HCT116 (cell line): ENCODE measurements around the gene SF3B6. TPM values are rescaled to one million over a fixed set of nuclear protein-coding genes. Genes with fewer than 3 reads are reported as not detected.
"Not testable (repeated sequence)": the region's sequence is repeated elsewhere in the genome, so short reads cannot be mapped to it uniquely, and the experiment has no call there.

Experiments used
- ATAC-seq: fragments of 200-7000 bp; cut with Tn5 transposase; 2 replicates; pipeline ENCODE4 v1.9.1; 2020; ENCODE audit warnings: mild to moderate bottlenecking, moderate library complexity
- BruUV-seq: library from RNA; stranded (reverse); fragments of 400-500 nt; replicated peaks from 2 replicates; lab custom pipeline; 2021; lab: Mats Ljungman, UMichigan
- CTCF ChIA-PET: fragments of 300-600 bp; sonication (Branson Sonifier 250); formaldehyde crosslinking; loops from one replicate; lab custom pipeline; 2021; ENCODE audit warnings: antibody characterized with exemption; lab: Charles Lee
- POLR2A ChIA-PET: fragments of 300-600, 350-600 bp; sonication (Branson Sonifier 250); formaldehyde crosslinking; loops from one replicate; lab custom pipeline; 2021; ENCODE audit warnings: antibody characterized with exemption; lab: Charles Lee
- RAD21 ChIA-PET, 2 experiments: fragments of 300-600 bp; sonication (Branson Sonifier 250); formaldehyde crosslinking; loops; one replicate each; lab custom pipeline; 2023; ENCODE audit warnings: low total read pairs in 2 of 2; ENCODE audit not compliant: uncharacterized antibody in 2 of 2, unreplicated experiment in 2 of 2, low non-redundant PET in 1 of 2; lab: Charles Lee
- DNase-seq: peaks from one replicate; pipeline ENCODE4 v3.0.0-alpha.2; 2010; ENCODE audit warnings: low read depth, low spot score
- H2AFZ ChIP-seq: fragments of 200-600 bp; shearing (Covaris generic), sonication (generic); 2 replicates; pipeline ENCODE4 v1.6.1; 2017; ENCODE audit warnings: low read depth, mixed run types, mixed read lengths, antibody characterized with exemption, low read length; ENCODE audit not compliant: poor library complexity, severe bottlenecking
- H3K27ac ChIP-seq: 2 replicates; pipeline ENCODE4 v1.5.1; 2012; ENCODE audit warnings: low read depth, low read length
- H3K27me3 ChIP-seq: fragments of 200-600 bp; sonication (generic); 2 replicates; pipeline ENCODE4 v1.6.1; 2016; ENCODE audit warnings: mixed run types, low read length, mixed read lengths; ENCODE audit not compliant: insufficient read depth
- H3K36me3 ChIP-seq, 2 experiments: fragments of 200-500 bp in 1 of 2; fragments of 200-600 bp in 1 of 2; sonication (Bioruptor generic) in 1 of 2; sonication (generic) in 1 of 2; 2 replicates each; pipeline versions ENCODE4 v1.5.1 to v1.6.1; 2014 to 2016; ENCODE audit warnings: low read length in 2 of 2, inconsistent platforms in 1 of 2, mixed read lengths in 1 of 2, mixed run types in 1 of 2; ENCODE audit not compliant: insufficient read depth in 2 of 2, control insufficient read depth in 1 of 2
- H3K4me1 ChIP-seq, 2 experiments: fragments of 200-600 bp in 1 of 2; sonication (generic) in 1 of 2; 2 replicates each; pipeline versions ENCODE4 v1.5.1 to v1.6.1; 2012 to 2017; ENCODE audit warnings: low read length in 2 of 2, inconsistent platforms in 1 of 2, mild to moderate bottlenecking in 1 of 2, mixed read lengths in 1 of 2, mixed run types in 1 of 2, moderate library complexity in 1 of 2; ENCODE audit not compliant: insufficient read depth in 2 of 2, control insufficient read depth in 1 of 2
- H3K4me2 ChIP-seq: fragments of 200-600 bp; sonication (generic); 2 replicates; pipeline ENCODE4 v1.6.1; 2017; ENCODE audit warnings: mixed run types, low read length, mixed read lengths
- H3K4me3 ChIP-seq, 2 experiments: fragments of 200-600 bp in 1 of 2; sonication (generic) in 1 of 2; replicated peaks in 1 of 2; 2 replicates each; pipeline ENCODE4 v1.5.1; 2011 to 2016; ENCODE audit warnings: low read length in 2 of 2, control low read depth in 1 of 2, low read depth in 1 of 2, mild to moderate bottlenecking in 1 of 2, mixed read lengths in 1 of 2, mixed run types in 1 of 2
- H3K79me2 ChIP-seq: fragments of 200-600 bp; sonication (generic); 2 replicates; pipeline ENCODE4 v1.6.1; 2017; ENCODE audit warnings: mild to moderate bottlenecking, mixed run types, low read length, moderate library complexity, mixed read lengths; ENCODE audit not compliant: insufficient read depth
- H3K9ac ChIP-seq: fragments of 200-600 bp; sonication (generic); 2 replicates; pipeline ENCODE4 v1.6.1; 2016; ENCODE audit warnings: low read length, mixed read lengths
- H3K9me2 ChIP-seq: fragments of 200-600 bp; sonication (generic), shearing (Covaris generic); 2 replicates; pipeline ENCODE4 v1.6.1; 2017; ENCODE audit warnings: mixed run types, mild to moderate bottlenecking, moderate library complexity; ENCODE audit not compliant: insufficient read depth
- H3K9me3 ChIP-seq, 2 experiments: fragments of 200-500 bp in 1 of 2; fragments of 200-600 bp in 1 of 2; sonication (Bioruptor generic) in 1 of 2; sonication (generic) in 1 of 2; 2 replicates each; pipeline ENCODE4 v1.6.1; 2014 to 2017; ENCODE audit warnings: low read length in 2 of 2, mixed read lengths in 2 of 2, inconsistent platforms in 1 of 2, low read depth in 1 of 2, mild to moderate bottlenecking in 1 of 2, mixed run types in 1 of 2, moderate library complexity in 1 of 2; ENCODE audit not compliant: control insufficient read depth in 1 of 2, insufficient read depth in 1 of 2
- H4K20me1 ChIP-seq: fragments of 200-600 bp; sonication (generic), shearing (Covaris generic); 2 replicates; pipeline ENCODE4 v1.6.1; 2017; ENCODE audit warnings: mixed run types, mild to moderate bottlenecking, moderate library complexity; ENCODE audit not compliant: insufficient read depth
- CEBPB ChIP-seq: IDR thresholded peaks from 2 replicates; pipeline ENCODE4 v1.6.1; 2012; ENCODE audit warnings: low read depth
- EGR1 ChIP-seq: IDR thresholded peaks from 2 replicates; pipeline ENCODE4 v1.6.1; 2012; ENCODE audit warnings: low read depth
- EZH2 ChIP-seq: fragments of 200-600 bp; sonication (generic); IDR thresholded peaks from 2 replicates; pipeline ENCODE4 v1.6.1; 2017; ENCODE audit warnings: antibody characterized with exemption, mixed run types
- EZH2phosphoT487 ChIP-seq: fragments of 200-600 bp; IDR thresholded peaks from 2 replicates; pipeline ENCODE4 v1.6.1; 2018; ENCODE audit warnings: antibody characterized with exemption, borderline replicate concordance
- JUND ChIP-seq: IDR thresholded peaks from 2 replicates; pipeline ENCODE4 v1.6.1; 2012
- POLR2A ChIP-seq: IDR thresholded peaks from 2 replicates; pipeline ENCODE4 v1.7.0; 2011; ENCODE audit warnings: borderline replicate concordance; ENCODE audit not compliant: insufficient read depth, insufficient read length; ENCODE audit errors: extremely low read depth
- ZNF274 ChIP-seq: fragments of 200-500 bp; sonication (Bioruptor generic); IDR thresholded peaks from 2 replicates; pipeline ENCODE4 v1.6.1; 2014; ENCODE audit warnings: mild to moderate bottlenecking, low read depth, low read length, inconsistent platforms
- intact Hi-C: fragments of 100-400 bp; cut with micrococcal nuclease; formaldehyde crosslinking; loops from 2 replicates; pipeline ENCODE4 v1.10.0; 2022
- total RNA-seq: library from RNA; stranded (reverse); gene quantifications from one replicate; pipeline ENCODE4 v1.2.1, GENCODE V29; 2021; ENCODE audit not compliant: unreplicated experiment

SF3B6 gene
- total RNA-seq, 1 experiment from 2014 or later, result 129 TPM

DNA sequence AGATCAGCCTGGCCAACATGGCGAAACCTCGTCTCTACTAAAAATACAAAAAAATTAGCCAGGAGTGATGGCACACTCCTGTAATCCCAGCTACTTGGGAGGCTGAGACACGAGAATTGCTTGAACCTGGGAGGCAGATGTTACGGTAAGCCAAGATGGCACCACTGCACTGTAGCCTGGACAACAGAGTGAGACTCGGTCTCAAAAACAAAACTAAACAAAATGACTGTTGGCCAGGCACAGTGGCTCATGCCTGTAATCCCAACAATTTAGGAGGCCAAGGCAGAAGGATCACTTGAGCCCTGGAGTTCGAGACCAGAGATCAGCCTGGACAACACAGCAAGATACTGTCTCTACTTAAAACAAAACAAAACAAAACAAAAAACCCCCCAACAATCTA is 33.0 kb downstream of the SF3B6 start:
- BruUV-seq, POLR2A ChIA-PET, ATAC-seq: not testable (repeated sequence)

DNA sequence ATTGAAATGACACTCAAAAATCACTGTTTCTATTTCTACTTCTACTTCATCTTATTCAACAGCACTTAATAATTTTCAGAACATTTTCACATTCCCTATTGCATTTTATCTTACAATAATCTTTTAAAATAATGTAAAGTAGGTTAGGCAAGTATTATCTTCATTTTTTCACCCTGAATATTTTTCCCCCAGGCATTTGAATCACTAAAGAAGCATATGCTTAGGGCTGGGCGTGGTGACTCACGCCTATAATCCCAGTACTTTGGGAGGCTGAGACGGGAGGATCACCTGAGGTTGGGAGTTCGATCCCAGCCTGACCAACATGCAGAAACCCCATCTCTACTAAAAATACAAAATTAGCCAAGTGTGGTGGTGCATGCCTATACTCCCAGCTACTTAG is 35.6 kb downstream of the SF3B6 start:
- Histone ChIP-seq H3K27ac (no peak overlapping the region), H3K4me3 (no peak overlapping the region), H2AFZ (no peak overlapping the region), H3K79me2 (peaks cover 36% of the 10 kb centered on the region), H3K9me2 (no peaks in the 10 kb centered on the region), H3K4me2 (no peak overlapping the region), H3K36me3 (peaks cover 7 to 22% of the 10 kb centered on the region in 2 experiments; a peak in 3 of 4 replicates), H3K4me1 (no peaks in the 10 kb centered on the region), H3K27me3 (no peaks in the 10 kb centered on the region), H4K20me1 (no peaks in the 10 kb centered on the region; the same call in 1 of the 2 replicates), H3K9me3 (no peaks in the 10 kb centered on the region), H3K9ac (no peak overlapping the region)
- ChIA-PET RAD21 (no interaction called here), CTCF (no interaction called here), POLR2A (no interaction called here)
- DNase-seq (no peak), ATAC-seq (no peak)
- BruUV-seq, result no TSS peak
- intact Hi-C loops, result no loop called here
- TF ChIP-seq EGR1 (no peak), CEBPB (no peak), JUND (no peak), EZH2 (no peak), EZH2phosphoT487 (no peak), POLR2A (no peak), ZNF274 (no peak)

More for the DNA sequence above, 33.0 kb downstream of the SF3B6 start:
- H3K27ac ChIP-seq, H3K9me2 ChIP-seq, H2AFZ ChIP-seq, CTCF ChIA-PET, DNase-seq, intact Hi-C loops, H3K4me2 ChIP-seq, H3K9me3 ChIP-seq, H4K20me1 ChIP-seq, H3K27me3 ChIP-seq, H3K4me3 ChIP-seq, RAD21 ChIA-PET, H3K9ac ChIP-seq: not testable (repeated sequence)
- peaks cover 32% of the 10 kb centered on the region for H3K79me2 ChIP-seq
- H3K36me3 ChIP-seq, result peaks cover 4 to 12% of the 10 kb centered on the region in 2 experiments; a peak in 2 of 4 replicates
- H3K4me1 ChIP-seq, result peaks cover 10 to 14% of the 10 kb centered on the region in 2 experiments; a peak in 3 of 4 replicates
